ENCODE measurements around the gene FHAD1. TPM values are rescaled to one million over a fixed set of nuclear protein-coding genes. Genes with fewer than 3 reads are reported as not detected.

The FHAD1 gene
- total RNA-seq, 1 donor from 2014 or later: 1.3 TPM

- no peaks in the 10 kb centered on the region for H3K4me1 Mint-ChIP-seq
These were observed 144.3 kb downstream of the FHAD1 start for GRCh38 chr1:15391366-15391765.

GRCh38 chr1:15393475-15394257 is 146.6 kb downstream of the FHAD1 start:
- no peak overlapping the region for H3K27ac Mint-ChIP-seq
- H3K4me3 Mint-ChIP-seq: no peak overlapping the region
- peaks cover 21% of the 10 kb centered on the region for H3K27me3 Mint-ChIP-seq (ENCODE audit: low read depth)

More at GRCh38 chr1:15391366-15391765, 144.3 kb downstream of the FHAD1 start:
- no peak for DNase-seq (ENCODE audit: low spot score in 2 of 2, unreplicated experiment in 2 of 2)
- Mint-ChIP-seq H3K9me3 (no peaks in the 10 kb centered on the region), H3K27ac (no peak overlapping the region), H3K4me3 (no peak overlapping the region), H3K27me3 (ENCODE audit: low read depth) (peaks cover 43% of the 10 kb centered on the region), H3K36me3 (no peaks in the 10 kb centered on the region)
- TF ChIP-seq, protein P1, sequence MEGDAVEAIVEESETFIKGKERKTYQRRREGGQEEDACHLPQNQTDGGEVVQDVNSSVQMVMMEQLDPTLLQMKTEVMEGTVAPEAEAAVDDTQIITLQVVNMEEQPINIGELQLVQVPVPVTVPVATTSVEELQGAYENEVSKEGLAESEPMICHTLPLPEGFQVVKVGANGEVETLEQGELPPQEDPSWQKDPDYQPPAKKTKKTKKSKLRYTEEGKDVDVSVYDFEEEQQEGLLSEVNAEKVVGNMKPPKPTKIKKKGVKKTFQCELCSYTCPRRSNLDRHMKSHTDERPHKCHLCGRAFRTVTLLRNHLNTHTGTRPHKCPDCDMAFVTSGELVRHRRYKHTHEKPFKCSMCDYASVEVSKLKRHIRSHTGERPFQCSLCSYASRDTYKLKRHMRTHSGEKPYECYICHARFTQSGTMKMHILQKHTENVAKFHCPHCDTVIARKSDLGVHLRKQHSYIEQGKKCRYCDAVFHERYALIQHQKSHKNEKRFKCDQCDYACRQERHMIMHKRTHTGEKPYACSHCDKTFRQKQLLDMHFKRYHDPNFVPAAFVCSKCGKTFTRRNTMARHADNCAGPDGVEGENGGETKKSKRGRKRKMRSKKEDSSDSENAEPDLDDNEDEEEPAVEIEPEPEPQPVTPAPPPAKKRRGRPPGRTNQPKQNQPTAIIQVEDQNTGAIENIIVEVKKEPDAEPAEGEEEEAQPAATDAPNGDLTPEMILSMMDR (IDR thresholded peaks at IDR 0.05; ENCODE audit: unreplicated experiment): no peak

GRCh38 chr1:15394258-15394690 is 147.3 kb downstream of the FHAD1 start:
- Mint-ChIP-seq H3K4me3 (no peak overlapping the region), H3K4me1 (no peaks in the 10 kb centered on the region), H3K27ac (no peak overlapping the region), H3K9me3 (peaks cover 1% of the 10 kb centered on the region), H3K27me3 (ENCODE audit: low read depth) (peaks cover 17% of the 10 kb centered on the region), H3K36me3 (no peaks in the 10 kb centered on the region)
- no peak for DNase-seq (ENCODE audit: low spot score in 2 of 2, unreplicated experiment in 2 of 2)
- TF ChIP-seq, protein P1 (IDR thresholded peaks at IDR 0.05; ENCODE audit: unreplicated experiment): no peak

More at GRCh38 chr1:15393475-15394257, 146.6 kb downstream of the FHAD1 start:
- DNase-seq (ENCODE audit: low spot score in 2 of 2, unreplicated experiment in 2 of 2): no peak
- H3K36me3 Mint-ChIP-seq: no peaks in the 10 kb centered on the region
- H3K4me1 Mint-ChIP-seq: no peaks in the 10 kb centered on the region
- TF ChIP-seq, protein P1 (IDR thresholded peaks at IDR 0.05; ENCODE audit: unreplicated experiment): no peak
- H3K9me3 Mint-ChIP-seq: no peaks in the 10 kb centered on the region

- no peak for DNase-seq (ENCODE audit: low spot score in 2 of 2, unreplicated experiment in 2 of 2)
- H3K27ac Mint-ChIP-seq: no peak overlapping the region
- TF ChIP-seq, protein P1 (IDR thresholded peaks at IDR 0.05; ENCODE audit: unreplicated experiment): no peak
- H3K9me3 Mint-ChIP-seq: peaks cover 5% of the 10 kb centered on the region
- H3K27me3 Mint-ChIP-seq (ENCODE audit: low read depth): peaks cover 9% of the 10 kb centered on the region
- H3K36me3 Mint-ChIP-seq: no peaks in the 10 kb centered on the region
- no peaks in the 10 kb centered on the region for H3K4me1 Mint-ChIP-seq
- no peak overlapping the region for H3K4me3 Mint-ChIP-seq
These were observed 150.2 kb downstream of the FHAD1 start for GRCh38 chr1:15397236-15397635.

DNA sequence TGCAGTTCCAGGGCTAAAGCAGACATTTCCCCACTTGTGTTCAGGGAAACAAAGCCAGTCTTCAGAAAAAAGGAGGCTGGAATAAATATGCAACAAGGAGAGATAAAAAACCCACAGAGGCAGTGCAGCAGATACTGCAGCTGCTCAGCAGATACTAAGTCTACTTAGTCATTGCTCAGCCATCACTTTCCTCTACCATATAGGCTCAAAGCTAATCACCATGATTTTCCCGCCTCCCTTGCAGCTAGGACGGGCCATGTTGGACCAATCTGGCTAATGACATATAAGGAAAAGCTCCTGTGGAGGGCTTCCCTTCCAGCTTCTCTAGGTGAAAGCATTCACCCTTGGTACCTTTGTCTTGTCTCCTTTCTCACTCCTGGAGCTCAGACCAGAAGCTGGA is 152.7 kb downstream of the FHAD1 start:
- no peak overlapping the region for H3K4me3 Mint-ChIP-seq
- H3K27ac Mint-ChIP-seq: no peak overlapping the region
- peaks cover 2% of the 10 kb centered on the region for H3K27me3 Mint-ChIP-seq (ENCODE audit: low read depth)
- H3K4me1 Mint-ChIP-seq: no peaks in the 10 kb centered on the region
- no peak for DNase-seq (ENCODE audit: low spot score in 2 of 2, unreplicated experiment in 2 of 2)
- H3K36me3 Mint-ChIP-seq: no peaks in the 10 kb centered on the region
- peaks cover 5% of the 10 kb centered on the region for H3K9me3 Mint-ChIP-seq
- TF ChIP-seq, protein P1 (IDR thresholded peaks at IDR 0.05; ENCODE audit: unreplicated experiment): no peak
